Measurements from ENCODE around the gene SPATA13. TPM values are rescaled to one million over a fixed set of nuclear protein-coding genes. Genes with fewer than 3 reads are reported as not detected.

Gene SPATA13
- total RNA-seq, 4 donors from 2014 or later, result 9.0 to 46.0 (median 18.7) TPM

DNA sequence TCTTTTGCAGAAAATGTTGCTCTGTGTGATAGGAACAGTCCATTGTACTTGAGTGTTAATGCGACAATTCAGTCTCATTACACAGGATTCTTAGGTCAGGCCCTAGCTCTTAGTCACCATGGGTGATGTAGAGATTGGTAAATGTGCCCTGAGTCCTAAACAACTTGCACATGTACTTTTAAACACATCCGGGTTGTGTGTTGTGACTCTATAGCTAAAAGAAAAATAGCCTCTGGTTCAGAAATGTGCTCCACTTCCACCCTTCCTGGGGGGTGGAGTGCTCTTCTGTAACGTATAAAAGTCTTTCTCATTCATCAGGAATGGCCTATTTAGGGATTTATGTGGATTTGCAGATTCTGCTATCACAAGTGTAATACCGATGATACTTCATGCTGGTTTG is 5.2 kb downstream of the SPATA13 start:
- no peak for DNase-seq (ENCODE audit: low spot score)
- TF ChIP-seq, protein P1, sequence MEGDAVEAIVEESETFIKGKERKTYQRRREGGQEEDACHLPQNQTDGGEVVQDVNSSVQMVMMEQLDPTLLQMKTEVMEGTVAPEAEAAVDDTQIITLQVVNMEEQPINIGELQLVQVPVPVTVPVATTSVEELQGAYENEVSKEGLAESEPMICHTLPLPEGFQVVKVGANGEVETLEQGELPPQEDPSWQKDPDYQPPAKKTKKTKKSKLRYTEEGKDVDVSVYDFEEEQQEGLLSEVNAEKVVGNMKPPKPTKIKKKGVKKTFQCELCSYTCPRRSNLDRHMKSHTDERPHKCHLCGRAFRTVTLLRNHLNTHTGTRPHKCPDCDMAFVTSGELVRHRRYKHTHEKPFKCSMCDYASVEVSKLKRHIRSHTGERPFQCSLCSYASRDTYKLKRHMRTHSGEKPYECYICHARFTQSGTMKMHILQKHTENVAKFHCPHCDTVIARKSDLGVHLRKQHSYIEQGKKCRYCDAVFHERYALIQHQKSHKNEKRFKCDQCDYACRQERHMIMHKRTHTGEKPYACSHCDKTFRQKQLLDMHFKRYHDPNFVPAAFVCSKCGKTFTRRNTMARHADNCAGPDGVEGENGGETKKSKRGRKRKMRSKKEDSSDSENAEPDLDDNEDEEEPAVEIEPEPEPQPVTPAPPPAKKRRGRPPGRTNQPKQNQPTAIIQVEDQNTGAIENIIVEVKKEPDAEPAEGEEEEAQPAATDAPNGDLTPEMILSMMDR (IDR thresholded peaks at IDR 0.05), result no peak

DNA sequence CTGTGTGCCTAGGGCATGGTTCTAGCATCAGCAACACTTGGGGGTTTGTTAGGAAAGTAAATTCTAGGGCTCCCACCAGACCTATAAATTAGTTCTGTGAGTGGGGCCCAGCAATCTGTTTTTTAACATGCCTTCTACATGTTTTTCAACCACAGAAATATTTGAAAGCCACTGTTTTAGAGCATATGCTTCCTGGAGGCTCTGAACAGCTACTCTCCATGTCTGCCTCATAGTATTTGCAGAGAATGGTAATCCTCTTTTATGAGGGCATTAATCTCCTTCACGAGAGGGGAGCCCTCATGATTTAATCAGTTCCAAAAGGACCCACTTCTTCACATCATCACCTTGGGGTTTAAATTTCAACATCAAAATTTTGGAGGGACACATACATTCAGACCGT is 6.0 kb downstream of the SPATA13 start:
- TF ChIP-seq, protein P1 (IDR thresholded peaks at IDR 0.05), result no peak
- DNase-seq (ENCODE audit: low spot score) (no peak), ATAC-seq (ENCODE audit: low FRiP score) (no peak)

More for the DNA sequence above, 5.2 kb downstream of the SPATA13 start:
- no peak for ATAC-seq (ENCODE audit: low FRiP score)

DNA sequence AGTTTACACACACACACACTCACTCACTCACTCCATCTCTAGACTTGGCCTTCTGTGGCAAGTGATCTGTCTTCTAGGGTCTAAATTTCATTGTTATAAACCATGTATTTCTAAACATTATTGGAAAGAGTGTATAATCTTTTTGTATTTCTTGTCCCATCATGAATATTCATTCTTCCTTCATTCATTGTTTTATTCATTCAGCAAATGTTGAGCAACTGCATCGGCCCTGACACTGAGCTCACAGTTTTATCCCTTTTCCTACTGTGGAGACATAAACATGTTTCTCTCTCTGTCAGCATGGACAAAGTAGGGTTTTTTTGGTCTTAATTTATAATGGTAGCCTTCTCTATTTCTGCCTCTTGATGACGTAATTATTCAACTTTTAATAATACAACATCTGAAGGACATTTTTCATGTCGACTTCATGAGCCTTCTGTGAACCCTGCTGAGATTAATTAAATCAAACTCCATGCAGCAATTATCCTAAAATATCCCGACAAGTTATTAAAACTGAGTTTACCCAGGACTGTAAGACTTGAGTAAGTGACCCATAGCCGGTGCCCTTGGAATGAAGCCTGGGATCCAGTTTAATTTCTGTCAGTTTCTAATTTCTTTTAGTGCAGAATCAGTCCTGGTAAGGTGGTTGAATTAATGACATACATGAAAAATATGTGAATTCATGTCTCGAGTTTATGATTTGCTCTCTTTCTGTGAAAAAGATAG is 7.3 kb downstream of the SPATA13 start:
- DNase-seq (ENCODE audit: low spot score) (no peak), ATAC-seq (ENCODE audit: low FRiP score) (no peak)
- TF ChIP-seq, protein P1 (IDR thresholded peaks at IDR 0.05), result no peak

DNA sequence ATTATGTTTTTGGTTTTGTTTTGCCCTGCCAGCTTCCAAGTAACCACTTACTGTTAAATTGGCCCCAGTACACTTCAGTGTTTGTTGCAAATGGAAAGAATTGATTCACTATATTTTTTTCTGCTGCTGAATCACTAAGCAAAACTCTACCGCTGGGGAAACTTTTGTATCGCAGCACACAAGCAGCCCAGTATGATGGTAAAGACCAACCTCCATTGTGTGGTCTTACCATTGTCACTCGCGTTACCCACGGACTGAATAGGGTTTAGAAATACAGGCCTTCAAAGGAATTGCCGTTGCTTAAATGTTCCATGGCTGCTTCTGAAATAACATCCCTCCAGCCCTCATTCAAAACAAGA is 7.9 kb downstream of the SPATA13 start:
- ATAC-seq (ENCODE audit: low FRiP score) (no peak), DNase-seq (ENCODE audit: low spot score) (no peak)
- TF ChIP-seq, protein P1 (IDR thresholded peaks at IDR 0.05), result no peak

DNA sequence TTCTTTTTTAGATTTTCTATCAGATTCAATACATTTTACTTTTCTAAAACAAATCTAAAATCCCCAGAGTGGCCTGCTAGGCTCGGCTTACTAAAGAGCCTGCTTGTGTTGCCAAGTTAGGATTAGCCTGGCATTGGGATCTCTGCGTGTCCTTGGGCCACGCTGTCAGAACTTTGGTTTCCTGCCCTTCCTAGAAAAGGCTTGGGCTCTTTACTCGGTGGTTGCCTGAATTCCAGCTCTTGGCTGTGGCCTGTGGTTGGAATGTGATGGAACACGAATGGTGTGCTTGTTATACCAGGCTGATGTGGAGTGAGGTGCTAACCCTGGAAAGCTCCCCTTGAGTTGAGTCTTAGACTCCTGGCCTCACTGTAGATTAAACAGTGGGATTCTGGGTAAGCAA is 8.5 kb downstream of the SPATA13 start:
- DNase-seq (ENCODE audit: low spot score), result no peak
- ATAC-seq (ENCODE audit: low FRiP score), result no peak
- TF ChIP-seq, protein P1 (IDR thresholded peaks at IDR 0.05), result no peak

DNA sequence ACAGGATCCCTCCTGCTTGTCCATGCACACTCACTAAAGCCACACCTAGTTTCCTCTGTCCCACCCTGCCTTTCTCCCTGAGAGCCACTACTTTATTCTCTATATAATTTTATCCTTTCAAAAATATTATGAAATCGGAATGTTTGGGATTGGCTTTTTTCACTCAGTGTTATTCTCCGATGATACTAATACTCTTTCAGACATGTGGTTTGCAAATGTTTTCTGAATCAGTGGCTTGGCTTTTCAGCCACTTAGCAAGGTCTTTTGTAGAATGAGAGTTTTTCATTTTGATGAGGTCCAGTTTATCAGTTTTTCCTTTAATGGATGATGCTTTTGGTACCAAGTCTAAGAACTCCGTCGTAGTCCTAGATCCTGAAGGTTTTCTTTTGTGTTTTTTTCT is 11.6 kb downstream of the SPATA13 start:
- ATAC-seq (ENCODE audit: low FRiP score) (no peak), DNase-seq (ENCODE audit: low spot score) (no peak)
- TF ChIP-seq, protein P1 (IDR thresholded peaks at IDR 0.05), result no peak

DNA sequence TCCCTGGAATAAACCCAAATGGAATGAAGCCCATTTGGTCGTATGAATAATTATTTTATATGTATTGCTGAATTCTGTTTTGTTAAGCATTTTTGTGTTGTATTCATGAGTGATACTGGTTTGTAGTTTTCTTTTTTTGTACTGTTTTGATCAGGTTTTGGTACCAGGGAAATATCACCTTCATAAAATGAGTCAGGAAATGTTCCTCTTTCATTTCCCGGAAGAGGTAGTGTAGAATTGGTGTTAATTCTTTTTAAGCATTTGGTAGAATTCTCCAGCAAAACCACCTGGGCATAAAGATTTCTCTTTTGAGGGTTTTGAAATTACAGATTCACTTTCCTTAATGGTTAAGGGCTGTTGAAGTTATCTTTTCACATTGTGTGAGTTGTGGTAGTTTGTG is 13.3 kb downstream of the SPATA13 start:
- ATAC-seq (ENCODE audit: low FRiP score) (no peak), DNase-seq (ENCODE audit: low spot score) (no peak)
- TF ChIP-seq, protein P1 (IDR thresholded peaks at IDR 0.05), result no peak
